NCI-H1930 (cell line): ENCODE data around the gene SAMM50.

Experiments
- DNase-seq, 2 experiments: peaks; one replicate each; lab custom pipeline; 2025; lab: John Stamatoyannopoulos, UW

The SAMM50 gene

GRCh38 chr22:44028091-44028490, 72.8 kb downstream of the SAMM50 start:
- DNase-seq: no peak

- DNase-seq: no peak
These were observed 73.8 kb downstream of the SAMM50 start for GRCh38 chr22:44029069-44029468.

GRCh38 chr22:44030051-44030701, 74.9 kb downstream of the SAMM50 start:
- no peak for DNase-seq

- no peak for DNase-seq
These were observed 75.5 kb downstream of the SAMM50 start for GRCh38 chr22:44030702-44031082.

GRCh38 chr22:44031158-44031952, 76.1 kb downstream of the SAMM50 start:
- DNase-seq: no peak

GRCh38 chr22:44032126-44032730, 77.0 kb downstream of the SAMM50 start:
- no peak for DNase-seq

- DNase-seq: no peak
These were observed 78.0 kb downstream of the SAMM50 start for GRCh38 chr22:44033287-44033686.

GRCh38 chr22:44033694-44034093, 78.5 kb downstream of the SAMM50 start:
- DNase-seq: no peak

GRCh38 chr22:44037519-44038375, 82.5 kb downstream of the SAMM50 start:
- DNase-seq: no peak

GRCh38 chr22:44039566-44040171, 84.4 kb downstream of the SAMM50 start:
- DNase-seq: no peak

- DNase-seq: no peak
These were observed 87.3 kb downstream of the SAMM50 start for GRCh38 chr22:44042249-44043218.

- no peak for DNase-seq
These were observed 89.9 kb downstream of the SAMM50 start for GRCh38 chr22:44045145-44045544.
